Gastroesophageal sphincter (tissue), 3 donors: ENCODE results near the gene BAZ2B.

Experiments used
- EP300 ChIP-seq: sonication (generic); formaldehyde crosslinking; IDR thresholded peaks from one replicate; pipeline ENCODE4 v1.6.1; 2017; ENCODE audit warnings: antibody characterized with exemption, mild to moderate bottlenecking
- POLR2AphosphoS5 ChIP-seq: sonication (generic); formaldehyde crosslinking; IDR thresholded peaks from one replicate; pipeline ENCODE4 v1.6.1; 2017; ENCODE audit warnings: antibody characterized with exemption
- TF ChIP-seq, protein P1 (sequence below), 4 experiments: fragments of 200-600 bp in 2 of 4; fragments of 450-650 bp in 2 of 4; sonication (generic) in 1 of 4; IDR thresholded peaks; one replicate each; pipeline ENCODE4 v1.5.1; 2017 to 2019; ENCODE audit warnings: antibody characterized with exemption in 4 of 4, mild to moderate bottlenecking in 2 of 4, moderate library complexity in 2 of 4

DNA sequence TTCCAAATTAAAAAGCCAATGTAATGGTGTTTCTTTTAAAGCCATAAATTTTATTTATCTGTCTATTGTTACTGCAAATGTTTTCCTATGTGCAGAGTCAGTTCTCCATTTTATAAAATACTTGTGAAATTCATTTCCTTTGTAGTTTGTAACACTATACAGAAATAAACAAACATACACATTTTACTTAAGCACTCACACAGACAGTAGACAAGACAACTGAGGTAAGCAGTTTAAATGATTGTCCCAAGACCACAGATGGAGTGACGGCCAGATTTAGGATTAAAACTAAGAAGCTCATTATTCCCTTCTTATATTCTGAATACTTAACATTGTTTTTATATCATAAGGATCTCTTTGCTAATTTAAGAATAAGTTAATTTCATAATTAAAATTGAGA, 100.9 kb downstream of the BAZ2B start:
- TF ChIP-seq, protein P1, sequence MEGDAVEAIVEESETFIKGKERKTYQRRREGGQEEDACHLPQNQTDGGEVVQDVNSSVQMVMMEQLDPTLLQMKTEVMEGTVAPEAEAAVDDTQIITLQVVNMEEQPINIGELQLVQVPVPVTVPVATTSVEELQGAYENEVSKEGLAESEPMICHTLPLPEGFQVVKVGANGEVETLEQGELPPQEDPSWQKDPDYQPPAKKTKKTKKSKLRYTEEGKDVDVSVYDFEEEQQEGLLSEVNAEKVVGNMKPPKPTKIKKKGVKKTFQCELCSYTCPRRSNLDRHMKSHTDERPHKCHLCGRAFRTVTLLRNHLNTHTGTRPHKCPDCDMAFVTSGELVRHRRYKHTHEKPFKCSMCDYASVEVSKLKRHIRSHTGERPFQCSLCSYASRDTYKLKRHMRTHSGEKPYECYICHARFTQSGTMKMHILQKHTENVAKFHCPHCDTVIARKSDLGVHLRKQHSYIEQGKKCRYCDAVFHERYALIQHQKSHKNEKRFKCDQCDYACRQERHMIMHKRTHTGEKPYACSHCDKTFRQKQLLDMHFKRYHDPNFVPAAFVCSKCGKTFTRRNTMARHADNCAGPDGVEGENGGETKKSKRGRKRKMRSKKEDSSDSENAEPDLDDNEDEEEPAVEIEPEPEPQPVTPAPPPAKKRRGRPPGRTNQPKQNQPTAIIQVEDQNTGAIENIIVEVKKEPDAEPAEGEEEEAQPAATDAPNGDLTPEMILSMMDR (IDR thresholded peaks at IDR 0.05) = no peak
- TF ChIP-seq EP300 (no peak), POLR2AphosphoS5 (no peak)
